ENCODE results near the gene CEP57. TPM values are rescaled to one million over a fixed set of nuclear protein-coding genes. Genes with fewer than 3 reads are reported as not detected.
"Not testable (repeated sequence)": the region's sequence is repeated elsewhere in the genome, so short reads cannot be mapped to it uniquely, and the experiment has no call there.

The CEP57 gene
- total RNA-seq, 1 experiment from 2014 or later = 45.6 TPM

DNA sequence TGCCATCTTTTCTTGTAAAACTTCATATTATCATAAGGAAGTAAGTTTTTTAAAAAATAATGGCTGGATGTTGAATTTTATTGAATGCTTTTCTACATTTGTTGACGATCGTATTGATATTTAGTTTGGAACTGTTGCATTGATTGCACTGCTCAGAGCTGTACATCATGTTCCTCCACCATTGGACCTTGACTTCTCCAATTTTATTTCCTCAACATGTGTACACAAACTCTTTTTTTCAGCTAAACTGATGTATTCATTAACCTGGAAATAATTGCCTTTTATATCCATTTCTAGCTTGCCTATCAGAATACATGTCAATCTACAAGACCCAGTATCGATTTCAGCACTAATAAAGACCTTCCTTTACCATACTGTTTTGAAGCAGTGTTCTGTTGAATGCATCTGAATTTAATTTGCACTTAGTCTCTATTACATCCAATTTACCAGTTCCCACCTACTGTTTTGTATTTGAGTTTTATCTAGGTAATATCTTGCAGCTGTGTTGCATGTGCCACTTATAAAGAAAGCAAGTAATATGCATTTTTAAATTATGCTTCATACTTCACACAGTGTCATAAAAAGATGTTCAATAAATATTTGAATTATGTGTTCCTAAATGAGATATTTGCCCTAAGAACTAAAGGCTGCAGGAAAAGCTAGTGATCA lies 5.5 kb downstream of the CEP57 start:
- DNase-seq (ENCODE audit: extremely low read depth, low read depth) = no peak

DNA sequence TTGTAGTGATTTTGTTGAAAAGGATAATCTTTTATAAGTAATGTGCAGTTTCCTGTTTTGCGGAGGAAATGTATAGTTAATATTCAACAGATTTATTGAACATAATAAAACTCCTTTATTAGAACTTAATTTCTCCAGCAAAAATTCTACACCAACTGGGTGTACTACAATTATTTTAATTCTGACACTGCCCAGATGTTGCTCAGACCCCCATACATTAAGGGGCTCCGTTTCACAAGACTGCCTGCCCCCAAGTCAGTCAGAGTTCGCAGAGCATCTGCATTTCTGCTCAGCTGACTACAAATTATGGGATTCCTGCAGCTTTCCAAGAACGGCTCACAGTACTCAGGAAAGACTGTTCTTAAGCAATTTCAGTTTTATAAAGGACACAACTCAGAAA lies 6.2 kb downstream of the CEP57 start:
- no peak for DNase-seq (ENCODE audit: extremely low read depth, low read depth)

DNA sequence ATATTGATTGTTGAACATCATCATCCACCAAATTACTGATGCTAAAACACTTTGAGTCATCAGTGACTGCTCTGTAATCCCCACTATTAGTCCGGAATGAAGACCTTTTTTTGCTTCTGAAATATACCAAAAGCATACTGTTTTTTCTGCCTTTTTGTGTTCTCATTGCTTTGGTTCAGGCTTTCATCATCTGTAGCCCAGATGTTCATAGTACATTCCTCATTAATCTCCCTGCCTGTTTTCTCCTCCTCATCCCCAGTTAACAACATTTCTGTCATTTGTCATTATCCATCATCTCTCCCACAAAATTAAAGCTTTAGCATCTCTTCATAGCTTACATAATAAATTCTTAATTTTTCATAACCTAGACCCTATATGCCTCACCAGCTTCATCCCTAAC lies 9.2 kb downstream of the CEP57 start:
- no peak for DNase-seq (ENCODE audit: extremely low read depth, low read depth)

DNA sequence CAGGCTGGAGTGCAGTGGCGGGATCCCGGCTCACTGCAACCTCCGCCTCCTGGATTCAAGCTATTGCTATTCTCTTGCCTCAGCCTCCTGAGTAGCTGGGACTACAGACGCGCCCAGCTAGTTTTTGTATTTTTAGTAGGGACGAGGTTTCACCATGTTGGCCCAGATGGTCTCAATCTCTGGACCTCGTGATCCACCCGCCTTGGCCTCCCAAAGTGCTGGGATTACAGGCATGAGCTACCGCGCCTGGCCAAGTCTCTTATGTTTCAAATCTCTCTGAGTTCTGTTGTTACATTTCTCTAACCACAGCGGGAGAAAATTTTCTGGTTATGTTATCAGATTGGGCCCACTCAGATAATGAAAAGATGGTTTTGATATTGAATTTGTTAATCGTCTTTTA lies 10.1 kb downstream of the CEP57 start:
- no peak for DNase-seq (ENCODE audit: extremely low read depth, low read depth)

DNA sequence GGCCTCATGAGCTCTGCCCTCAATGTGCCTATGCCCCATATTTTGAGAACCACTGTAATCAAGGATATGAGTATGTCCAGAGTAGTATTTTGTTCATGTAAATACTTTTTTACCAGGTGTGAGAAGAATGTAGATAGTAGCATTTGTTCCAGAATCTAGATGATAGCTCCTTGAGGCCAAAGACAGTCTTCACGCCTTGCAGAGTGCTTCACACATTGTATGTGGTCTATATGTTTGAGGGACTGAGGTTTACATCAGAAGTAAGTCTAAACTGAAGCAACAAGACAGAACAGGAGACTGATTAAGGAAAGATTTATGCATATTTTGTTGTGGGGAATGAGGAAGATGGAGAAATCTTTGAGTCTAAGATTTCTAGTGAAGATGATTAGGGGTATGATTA lies 12.5 kb downstream of the CEP57 start:
- DNase-seq (ENCODE audit: extremely low read depth, low read depth) = no peak

DNA sequence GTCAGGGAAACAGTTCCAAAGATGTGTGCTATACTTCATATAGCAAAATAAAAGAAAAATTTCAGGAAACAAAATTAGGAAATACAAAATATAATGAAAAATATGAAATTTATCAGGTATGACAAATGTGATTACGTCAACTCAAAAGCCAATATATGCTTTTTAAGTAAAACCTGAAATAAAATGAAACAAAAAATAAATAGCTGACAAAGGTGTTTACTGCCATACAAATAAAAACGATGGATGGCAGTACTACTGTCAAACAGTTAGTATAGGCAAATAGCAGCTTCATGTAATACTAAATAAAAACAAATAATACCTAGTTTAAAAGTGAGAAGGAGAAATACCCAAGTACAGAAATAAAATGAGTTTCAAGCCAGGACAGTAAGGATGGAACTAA lies 13.7 kb downstream of the CEP57 start:
- no peak for DNase-seq (ENCODE audit: extremely low read depth, low read depth)

DNA sequence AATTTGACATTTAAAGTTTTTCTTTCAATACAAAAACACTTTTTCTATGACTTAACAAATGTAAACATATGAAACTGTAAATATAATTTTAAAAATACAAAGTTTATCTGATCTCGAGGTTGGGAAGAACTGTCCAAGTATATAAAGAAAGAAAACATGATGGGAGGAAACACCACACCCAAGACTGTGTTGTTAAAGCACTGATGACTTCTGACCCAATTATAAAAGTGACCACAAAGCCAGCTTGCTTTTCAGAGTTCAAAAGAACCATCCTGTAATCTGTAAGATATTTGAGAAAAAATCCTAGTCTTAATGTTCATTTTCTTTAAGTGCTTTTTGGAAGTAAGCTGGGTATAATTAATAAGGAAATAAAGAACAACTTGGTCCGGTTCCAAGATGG lies 15.6 kb downstream of the CEP57 start:
- DNase-seq (ENCODE audit: extremely low read depth, low read depth) = no peak

DNA sequence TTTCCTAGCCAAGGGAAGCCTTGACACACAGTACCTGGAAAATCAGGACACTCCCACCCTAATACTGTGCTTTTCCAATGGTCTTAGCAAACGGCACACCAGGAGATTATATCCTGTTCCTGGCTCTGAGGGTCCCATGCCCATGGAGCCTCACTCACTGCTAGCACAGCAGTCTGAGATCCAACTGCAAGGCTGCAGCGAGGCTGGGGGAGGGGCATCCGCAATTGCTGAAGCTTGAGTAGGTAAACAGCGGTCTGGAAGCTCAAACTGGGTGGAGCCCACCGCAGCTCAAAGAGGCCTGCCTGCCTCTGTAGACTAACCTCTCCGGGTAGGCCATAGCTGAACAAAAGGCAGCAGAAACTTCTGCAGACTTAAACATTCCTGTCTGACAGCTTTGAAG lies 16.2 kb downstream of the CEP57 start:
- DNase-seq (ENCODE audit: extremely low read depth, low read depth) = not testable (repeated sequence)

DNA sequence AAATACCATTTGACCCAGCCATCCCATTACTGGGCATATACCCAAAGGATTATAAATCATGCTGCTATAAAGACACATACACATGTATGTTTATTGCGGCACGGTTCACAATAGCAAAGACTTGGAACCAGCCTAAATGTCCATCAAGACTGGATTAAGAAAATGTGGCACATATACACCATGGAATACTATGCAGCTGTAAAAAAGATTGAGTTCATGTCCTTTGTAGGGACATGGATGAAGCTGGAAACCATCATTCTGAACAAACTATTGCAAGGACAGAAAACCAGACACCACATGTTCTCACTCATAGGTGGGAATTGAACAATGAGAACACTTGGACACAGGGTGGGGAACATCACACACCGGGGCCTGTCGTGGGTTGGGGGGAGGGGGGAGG lies 20.8 kb downstream of the CEP57 start:
- DNase-seq (ENCODE audit: extremely low read depth, low read depth) = not testable (repeated sequence)

DNA sequence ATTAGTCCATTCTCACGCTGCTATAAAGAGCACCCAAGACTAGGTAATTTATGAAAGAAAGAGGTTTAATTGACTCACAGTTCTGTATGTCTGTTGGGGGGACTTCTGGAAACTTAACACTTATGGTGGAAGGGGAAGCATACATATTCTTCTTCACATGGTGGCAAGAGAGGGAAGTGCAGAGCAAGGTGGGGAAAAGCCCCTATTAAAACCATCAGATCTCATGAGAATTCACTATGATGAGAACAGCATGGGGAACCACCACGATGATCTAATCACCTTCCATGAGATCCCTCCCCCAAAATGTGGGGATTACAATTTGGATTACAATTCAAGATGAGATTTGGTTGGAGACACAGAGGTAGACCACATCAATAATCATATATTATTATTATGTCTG lies 25.7 kb downstream of the CEP57 start:
- DNase-seq (ENCODE audit: extremely low read depth, low read depth) = no peak

DNA sequence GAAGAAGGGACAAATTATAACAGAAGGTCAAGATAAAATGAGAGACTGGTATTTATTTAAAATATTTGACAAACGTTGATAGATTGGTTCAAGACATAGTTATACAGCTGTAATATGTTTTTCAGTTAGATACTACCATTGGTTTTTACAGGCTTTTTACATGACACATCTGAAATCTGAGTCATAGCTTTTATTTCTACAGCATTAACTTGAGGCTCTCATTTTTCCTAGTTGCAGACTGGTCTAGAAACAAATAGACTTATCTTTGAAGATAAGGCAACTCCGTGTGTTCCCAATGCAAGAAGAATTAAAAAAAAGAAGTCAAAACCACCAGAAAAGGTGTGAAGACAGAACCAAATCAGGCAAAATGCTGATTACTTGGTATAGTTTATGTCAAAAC lies 31.3 kb downstream of the CEP57 start:
- DNase-seq (ENCODE audit: extremely low read depth, low read depth) = no peak

DNA sequence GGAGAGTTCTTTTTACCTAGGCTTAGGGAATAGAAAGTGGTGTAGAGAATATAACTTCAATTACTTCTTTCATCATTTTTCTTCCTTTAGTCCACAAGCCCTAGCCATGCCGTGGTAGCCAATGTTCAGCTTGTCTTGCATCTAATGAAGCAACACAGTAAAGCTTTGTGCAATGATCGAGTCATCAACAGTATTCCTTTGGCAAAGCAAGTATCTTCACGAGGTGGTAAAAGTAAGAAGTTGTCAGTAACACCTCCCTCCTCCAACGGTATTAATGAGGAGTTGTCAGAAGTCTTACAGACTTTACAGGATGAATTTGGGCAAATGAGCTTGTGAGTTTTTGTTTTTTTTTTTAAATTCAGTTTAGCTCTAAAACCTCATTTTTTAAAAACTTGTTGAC lies 37.4 kb downstream of the CEP57 start:
- DNase-seq (ENCODE audit: extremely low read depth, low read depth) = no peak

DNA sequence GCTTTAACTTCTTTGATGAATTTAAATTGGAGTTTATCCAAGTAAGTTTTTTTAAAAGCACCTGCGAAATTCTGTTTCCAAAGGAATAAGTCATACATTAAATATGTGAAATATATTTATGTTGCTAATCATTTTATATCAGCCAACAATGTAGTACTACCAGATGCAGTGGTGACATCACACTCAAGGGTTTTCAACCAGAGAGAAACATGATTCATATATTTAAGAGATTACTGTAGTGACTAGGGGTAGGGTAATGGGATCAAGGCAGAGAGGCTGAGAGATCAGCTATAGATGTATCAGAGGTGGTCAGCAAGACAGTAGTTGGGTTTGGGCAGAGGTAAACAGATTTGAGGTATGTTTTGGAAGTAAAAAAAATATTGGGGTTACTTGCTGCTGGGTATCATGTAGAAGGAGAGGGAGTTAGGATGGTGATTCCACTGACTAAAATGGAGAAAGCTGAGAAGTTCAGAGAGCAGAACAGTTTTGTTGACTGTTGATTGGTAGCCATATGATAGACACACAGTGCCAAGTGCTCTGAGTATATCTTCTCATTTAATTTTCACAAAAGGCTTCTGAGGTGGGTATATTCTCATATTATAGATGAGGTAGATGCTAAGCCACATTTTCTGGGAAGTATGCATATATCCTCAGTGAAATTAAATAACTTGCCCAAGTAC lies 39.4 kb downstream of the CEP57 start:
- DNase-seq (ENCODE audit: extremely low read depth, low read depth) = no peak

DNA sequence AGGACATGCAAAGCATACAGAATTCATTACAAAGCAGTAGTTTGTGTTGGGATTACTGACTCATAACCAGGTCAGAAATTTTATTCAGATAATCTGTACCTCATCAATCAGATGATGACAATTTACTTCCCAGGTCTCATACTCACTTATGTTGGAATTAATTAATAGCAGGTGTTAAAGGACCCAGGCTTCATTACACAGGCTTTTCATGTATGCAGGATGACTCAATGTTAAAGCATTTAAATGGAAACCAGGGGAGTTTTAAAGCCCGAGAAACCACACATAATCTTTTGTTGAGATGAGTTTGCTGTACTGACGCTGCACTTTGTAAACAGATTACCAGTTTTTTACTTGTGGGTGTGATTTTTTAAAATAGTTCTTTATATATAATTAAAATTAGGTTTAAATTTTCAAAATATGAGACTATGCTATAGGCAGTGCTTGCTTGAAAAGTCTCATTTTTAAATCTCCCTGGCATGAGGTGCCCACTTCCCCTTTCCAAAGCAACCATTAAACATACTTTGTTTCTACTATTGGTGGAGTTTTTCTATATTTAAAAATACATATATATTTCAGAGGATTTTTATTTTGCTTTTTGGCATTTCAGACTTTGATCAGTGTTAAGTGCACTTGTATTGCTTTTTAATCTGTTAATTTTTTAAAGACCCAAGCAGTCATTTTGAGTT lies 41.0 kb downstream of the CEP57 start:
- DNase-seq (ENCODE audit: extremely low read depth, low read depth) = no peak

DNA sequence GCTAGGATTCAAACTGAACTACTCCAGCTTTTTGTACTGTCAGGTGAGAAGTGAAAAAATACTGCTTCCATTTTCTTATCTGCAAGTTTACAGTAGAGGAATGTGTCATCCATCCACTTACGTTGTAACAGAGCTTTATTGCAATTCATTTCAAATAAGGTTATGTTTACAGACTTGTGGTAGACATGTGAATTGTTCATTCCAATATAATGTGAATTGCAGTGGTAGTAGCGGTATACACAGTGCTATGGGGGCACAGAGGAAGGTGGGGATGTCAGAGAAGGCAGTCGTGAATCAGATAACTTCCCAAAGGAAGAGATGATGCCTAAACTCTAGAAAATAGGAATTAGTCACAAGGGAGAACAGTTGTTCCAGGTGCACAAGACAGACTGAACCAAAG lies 42.5 kb downstream of the CEP57 start:
- no peak for DNase-seq (ENCODE audit: extremely low read depth, low read depth)

DNA sequence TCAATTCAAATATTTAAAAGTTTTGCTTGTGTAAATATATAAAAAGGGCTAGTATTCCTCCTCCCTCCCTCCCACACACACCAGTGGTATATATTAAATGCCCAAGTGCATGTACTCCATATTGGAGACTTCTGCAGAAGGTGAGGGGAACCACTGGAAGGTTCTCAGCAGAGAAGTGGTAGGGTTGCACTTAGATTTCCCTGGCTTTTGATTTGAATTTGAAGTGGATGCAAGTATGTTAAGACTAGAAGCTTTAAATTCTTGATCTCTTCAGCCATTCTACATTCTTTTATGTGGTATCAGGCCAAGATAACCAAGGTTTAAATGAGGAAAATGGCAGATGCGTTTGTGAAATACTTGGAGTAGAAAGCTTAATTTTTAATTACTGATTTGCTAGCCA lies 43.1 kb downstream of the CEP57 start:
- DNase-seq (ENCODE audit: extremely low read depth, low read depth) = no peak

DNA sequence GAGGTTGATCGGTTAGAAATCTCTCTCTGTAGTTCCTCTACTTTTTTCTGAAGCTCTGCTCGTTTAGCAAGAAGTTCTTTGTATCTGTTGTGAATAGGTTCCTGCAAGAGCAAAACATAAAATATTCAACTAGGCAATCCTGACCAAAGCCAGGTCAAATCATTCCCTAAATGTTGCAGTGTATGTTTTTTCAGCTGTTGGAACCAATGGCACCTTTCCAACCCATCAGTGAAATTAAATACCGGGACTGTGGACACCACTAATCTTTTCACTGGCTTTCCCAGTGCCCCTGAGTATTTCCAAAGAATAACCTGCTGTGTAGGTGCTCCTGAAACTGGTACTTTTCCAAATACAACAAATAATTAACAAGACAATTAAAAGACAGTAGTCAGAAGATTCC lies 45.1 kb downstream of the CEP57 start:
- no peak for DNase-seq (ENCODE audit: extremely low read depth, low read depth)

DNA sequence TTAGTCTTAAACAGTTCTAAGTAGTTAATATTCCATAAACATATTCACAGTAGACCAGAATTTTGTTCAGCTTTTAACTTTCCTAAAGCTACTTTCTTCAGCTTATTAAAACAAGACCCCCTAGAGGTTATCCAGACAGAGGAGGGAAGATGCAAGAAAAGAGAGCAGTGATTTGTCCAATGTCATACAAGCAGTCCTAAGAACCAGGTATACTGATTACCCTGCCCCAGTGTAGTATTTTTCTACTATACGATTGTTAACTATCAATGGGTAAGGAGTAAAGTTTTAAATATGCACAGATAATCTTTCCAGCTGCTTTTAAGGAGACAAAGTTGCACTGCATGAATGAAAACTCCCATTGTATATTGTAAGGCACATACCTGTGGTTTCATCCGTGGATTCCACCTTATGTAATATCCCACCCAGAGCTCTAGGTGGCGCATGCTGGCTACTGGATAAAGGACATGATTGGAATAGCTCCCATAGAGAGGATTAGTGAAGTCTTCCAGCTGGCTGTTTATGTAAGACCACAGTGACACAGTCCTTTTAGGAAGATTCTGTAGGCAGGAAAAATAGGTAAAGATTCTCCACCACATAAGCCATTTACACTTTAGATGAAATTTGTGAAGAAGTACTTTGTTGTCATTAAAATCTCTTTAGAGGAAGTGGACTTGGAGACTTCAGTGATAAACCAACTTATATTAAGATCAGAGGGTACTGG lies 45.6 kb downstream of the CEP57 start:
- peak; percentile 69 for DNase-seq (ENCODE audit: extremely low read depth, low read depth)

DNA sequence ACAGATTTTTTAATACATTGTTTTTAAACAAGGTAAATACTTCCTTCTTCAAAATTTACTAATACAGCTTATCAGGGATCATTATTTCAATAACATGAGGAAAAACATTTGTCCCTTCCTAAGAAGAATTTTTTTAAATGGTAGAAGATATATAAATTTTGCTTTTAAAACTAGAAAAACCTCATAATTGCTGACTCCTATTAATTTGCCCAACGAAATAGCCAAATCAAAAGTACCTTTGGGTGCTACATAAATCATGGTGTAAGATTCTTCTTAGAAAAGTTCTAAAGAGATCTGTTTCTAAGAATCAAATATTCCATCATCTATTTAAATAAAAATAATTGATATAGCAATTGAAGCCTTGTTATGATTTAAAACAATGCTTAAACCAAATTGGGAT lies 54.9 kb downstream of the CEP57 start:
- no peak for DNase-seq (ENCODE audit: extremely low read depth, low read depth)

DNA sequence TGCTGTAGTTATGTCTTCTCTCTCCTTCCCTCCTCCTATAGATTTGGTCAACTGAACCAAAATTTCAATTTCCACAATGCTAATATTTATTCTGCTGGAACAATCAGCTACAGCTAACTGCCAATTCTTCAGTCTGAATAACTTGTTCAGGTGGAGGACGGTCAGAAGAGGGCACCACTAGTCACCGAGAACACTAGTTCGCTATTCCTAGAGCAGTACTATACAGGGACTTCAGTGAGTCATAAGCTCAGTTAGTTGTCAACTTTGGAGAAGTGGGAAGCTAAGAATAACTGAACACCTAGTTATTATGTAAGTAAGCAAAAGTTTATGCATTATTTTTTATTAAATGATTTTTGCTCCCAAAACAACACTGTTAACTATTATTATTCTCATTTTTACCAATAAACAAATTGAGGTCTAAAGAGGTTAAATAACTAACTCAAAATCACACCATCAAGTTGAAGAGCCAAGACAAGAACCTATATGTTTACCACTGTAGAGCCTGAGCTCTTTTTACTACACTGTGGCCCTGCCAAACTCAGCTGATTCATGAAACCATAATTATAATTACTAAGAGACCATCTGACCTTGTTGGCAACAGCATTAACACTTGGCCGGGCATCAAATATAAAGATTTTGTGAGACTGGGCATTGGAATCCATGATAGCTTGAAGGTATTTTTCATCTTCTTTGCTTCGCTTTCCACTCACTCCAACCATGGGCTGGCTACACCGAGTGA lies 59.0 kb downstream of the CEP57 start:
- DNase-seq (ENCODE audit: extremely low read depth, low read depth) = peak; percentile 56

DNA sequence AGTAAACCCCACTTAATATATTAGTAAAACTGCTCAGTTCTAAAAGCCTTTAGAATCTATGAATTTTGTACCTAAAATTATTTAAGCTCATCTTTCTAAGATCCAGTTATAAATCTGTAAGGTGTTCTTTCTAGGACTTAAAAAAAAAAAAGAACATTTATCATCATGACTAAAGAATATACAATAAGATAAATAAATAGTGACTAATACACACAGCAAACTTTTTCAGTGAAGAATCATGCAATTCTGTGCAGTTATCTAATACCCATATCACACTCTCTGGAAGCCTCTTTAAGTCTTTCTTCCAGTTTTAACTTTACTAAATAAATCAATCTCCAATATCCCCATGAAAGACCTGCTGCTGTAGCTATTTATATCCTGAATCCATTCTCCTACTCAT lies 59.8 kb downstream of the CEP57 start:
- DNase-seq (ENCODE audit: extremely low read depth, low read depth) = no peak

Data from NCI-H460 (cell line).